Inflammatory macrophage (primary cell): Measurements from ENCODE around the gene BBIP1.

Source experiments
- DNase-seq, 2 donors: peaks; one replicate each; pipeline ENCODE4 v3.0.0-alpha.2; 2020 to 2022
- total RNA-seq, 18 experiments: gene quantifications; one replicate each; lab custom pipeline; 2026; ENCODE audit warnings: mixed read lengths in 6 of 18, inconsistent platforms in 2 of 18; lab: John Stamatoyannopoulos, UW

Gene BBIP1
- 6.0 to 15.5 (median 11.2) reads per million in 18 experiments for total RNA-seq

GRCh38 chr10:110918643-110919348, at the start of gene BBIP1:
TSS of gene BBIP1 (minus strand) at chr10:110919180. CDS start at chr10:110918157, 1,023 bp downstream.
- peak; percentile 100 for DNase-seq

GRCh38 chr10:110967645-110968044, 48.7 kb upstream of the BBIP1 start:
- no peak for DNase-seq

- no peak for DNase-seq
These were observed 48.1 kb upstream of the BBIP1 start for GRCh38 chr10:110967009-110967630.

GRCh38 chr10:110966146-110966545, 47.2 kb upstream of the BBIP1 start:
- DNase-seq = no peak

GRCh38 chr10:110965216-110965615, 46.2 kb upstream of the BBIP1 start:
- no peak for DNase-seq

- DNase-seq = no peak
These were observed 45.7 kb upstream of the BBIP1 start for GRCh38 chr10:110964681-110965080.

GRCh38 chr10:110963162-110963561, 44.2 kb upstream of the BBIP1 start:
- no peak for DNase-seq

GRCh38 chr10:110962443-110962842, 43.5 kb upstream of the BBIP1 start:
- DNase-seq = no peak

GRCh38 chr10:110960333-110960712, 41.3 kb upstream of the BBIP1 start:
- DNase-seq = no peak

GRCh38 chr10:110959379-110960332, 40.7 kb upstream of the BBIP1 start:
- no peak for DNase-seq

GRCh38 chr10:110957606-110958005, 38.6 kb upstream of the BBIP1 start:
- no peak for DNase-seq

GRCh38 chr10:110951381-110951780, 32.4 kb upstream of the BBIP1 start:
- peak in 1 of 2 donors; percentile 65 for DNase-seq

- DNase-seq = no peak
These were observed 28.1 kb upstream of the BBIP1 start for GRCh38 chr10:110947061-110947595.

GRCh38 chr10:110946496-110946895, 27.5 kb upstream of the BBIP1 start:
- no peak for DNase-seq

GRCh38 chr10:110944792-110945396, 25.9 kb upstream of the BBIP1 start:
- DNase-seq = peak in 1 of 2 donors; percentile 5

- DNase-seq = no peak
These were observed 20.4 kb upstream of the BBIP1 start for GRCh38 chr10:110939419-110939818.

- DNase-seq = no peak
These were observed 17.8 kb upstream of the BBIP1 start for GRCh38 chr10:110936757-110937156.

GRCh38 chr10:110932505-110933180, 13.7 kb upstream of the BBIP1 start:
- no peak for DNase-seq

- DNase-seq = peak in 1 of 2 donors; percentile 9
These were observed 12.9 kb upstream of the BBIP1 start for GRCh38 chr10:110931769-110932381.

GRCh38 chr10:110927461-110927860, 8.5 kb upstream of the BBIP1 start:
- DNase-seq = no peak

- DNase-seq = no peak
These were observed 5.0 kb upstream of the BBIP1 start for GRCh38 chr10:110923856-110924493.
